Endothelial cell of umbilical vein (primary cell): ENCODE data around the gene WDR7. TPM values are rescaled to one million over a fixed set of nuclear protein-coding genes. Genes with fewer than 3 reads are reported as not detected.

ENCODE experiments used
- BruUV-seq: library from RNA; stranded (reverse); fragments of 400-500 nt; replicated peaks from 2 replicates; lab custom pipeline; 2021; lab: Mats Ljungman, UMichigan
- CTCF ChIA-PET: fragments of 300-600, 350-600 bp; sonication (Branson Sonifier 250); formaldehyde crosslinking; loops from one replicate; lab custom pipeline; 2021; ENCODE audit warnings: antibody characterized with exemption, inconsistent platforms; lab: Charles Lee
- POLR2A ChIA-PET: fragments of 300-600, 350-600 bp; sonication (Branson Sonifier 250); formaldehyde crosslinking; loops from one replicate; lab custom pipeline; 2021; ENCODE audit warnings: antibody characterized with exemption, inconsistent platforms; lab: Charles Lee
- DNase-seq: peaks from one replicate; pipeline ENCODE4 v3.0.0-alpha.2; 2011; ENCODE audit warnings: low read depth, low spot score
- FAIRE-seq: peaks from 2 replicates; lab custom pipeline; 2011; peaks lifted over from hg19 to GRCh38; lab: Jason Lieb, UNC
- H2AFZ ChIP-seq: 2 replicates; pipeline ENCODE4 v1.6.0; 2012; ENCODE audit warnings: low read depth, low read length, control low read depth, inconsistent platforms
- H3K27ac ChIP-seq: 2 replicates; pipeline ENCODE4 v1.5.1; 2011; ENCODE audit warnings: low read depth, mild to moderate bottlenecking, control low read depth, low read length, moderate library complexity; ENCODE audit not compliant: insufficient read depth
- H3K27me3 ChIP-seq, 2 experiments: 2 replicates each; pipeline versions ENCODE4 v1.6.0 to v1.6.1; 2011; ENCODE audit warnings: low read length in 2 of 2, mixed read lengths in 1 of 2; ENCODE audit not compliant: control insufficient read depth in 2 of 2, insufficient read depth in 2 of 2
- H3K36me3 ChIP-seq, 2 experiments: 2 replicates in 1 of 2; 3 replicates in 1 of 2; pipeline ENCODE4 v1.5.1; 2011; ENCODE audit warnings: low read length in 2 of 2, mild to moderate bottlenecking in 1 of 2, moderate library complexity in 1 of 2; ENCODE audit not compliant: control insufficient read depth in 2 of 2, insufficient read depth in 2 of 2; ENCODE audit errors: extremely low read depth in 1 of 2
- H3K4me1 ChIP-seq: 3 replicates; pipeline ENCODE4 v1.5.1; 2011; ENCODE audit warnings: mild to moderate bottlenecking, low read length; ENCODE audit not compliant: control insufficient read depth, insufficient read depth; ENCODE audit errors: extremely low read depth
- H3K4me2 ChIP-seq: 2 replicates; pipeline ENCODE4 v1.6.1; 2011; ENCODE audit warnings: low read length, control low read depth, mixed read lengths; ENCODE audit not compliant: insufficient read depth
- H3K4me3 ChIP-seq, 3 experiments: fragments of 200-600 bp in 1 of 3; sonication (generic), shearing (Covaris generic) in 1 of 3; replicated peaks in 1 of 3; 2 replicates each; pipeline ENCODE4 v1.5.1; 2011 to 2016; ENCODE audit warnings: control low read depth in 3 of 3, low read length in 3 of 3, mild to moderate bottlenecking in 2 of 3, inconsistent platforms in 1 of 3, low read depth in 1 of 3, moderate library complexity in 1 of 3; ENCODE audit not compliant: insufficient read depth in 1 of 3
- H3K79me2 ChIP-seq: 2 replicates; pipeline ENCODE4 v1.6.0; 2012; ENCODE audit warnings: low read length, inconsistent platforms; ENCODE audit not compliant: control insufficient read depth, insufficient read depth
- H3K9ac ChIP-seq: replicated peaks from 2 replicates; pipeline ENCODE3; 2011; ENCODE audit warnings: low read length, control low read depth; ENCODE audit not compliant: insufficient read depth; ENCODE audit errors: extremely low read depth
- H3K9me1 ChIP-seq: replicated peaks from 3 replicates; pipeline ENCODE4 v1.6.0; 2011; ENCODE audit warnings: mild to moderate bottlenecking, low read length; ENCODE audit not compliant: control insufficient read depth, insufficient read depth; ENCODE audit errors: extremely low read depth
- H3K9me3 ChIP-seq: replicated peaks from 2 replicates; pipeline ENCODE4 v1.5.1; 2012; ENCODE audit warnings: low read length, inconsistent platforms; ENCODE audit not compliant: control insufficient read depth, insufficient read depth
- H4K20me1 ChIP-seq: replicated peaks from 2 replicates; pipeline ENCODE3; 2011; ENCODE audit warnings: mild to moderate bottlenecking, low read length; ENCODE audit not compliant: control insufficient read depth, insufficient read depth; ENCODE audit errors: extremely low read depth
- CTCF ChIP-seq, 2 donors: IDR thresholded peaks; 1 replicate in 1 of 2; 2 replicates in 1 of 2; pipeline ENCODE4 v1.5.1; 2011; ENCODE audit warnings: low read length in 2 of 2, mild to moderate bottlenecking in 2 of 2, moderate library complexity in 2 of 2, control low read depth in 1 of 2, inconsistent platforms in 1 of 2, low read depth in 1 of 2; ENCODE audit not compliant: insufficient read depth in 1 of 2; ENCODE audit errors: extremely low read depth in 1 of 2
- EZH2 ChIP-seq: IDR thresholded peaks from 2 replicates; pipeline ENCODE4 v1.6.1; 2012; ENCODE audit warnings: borderline replicate concordance, low read depth, mild to moderate bottlenecking, moderate library complexity, low read length, inconsistent platforms; ENCODE audit not compliant: severe bottlenecking
- FOS ChIP-seq: IDR thresholded peaks from 2 replicates; pipeline ENCODE4 v1.6.1; 2011; ENCODE audit warnings: mild to moderate bottlenecking, low read length, moderate library complexity, borderline replicate concordance; ENCODE audit not compliant: insufficient read depth
- GATA2 ChIP-seq: IDR thresholded peaks from 2 replicates; pipeline ENCODE4 v1.7.0; 2011; ENCODE audit warnings: low read depth, mild to moderate bottlenecking, moderate library complexity, mixed read lengths, low read length; ENCODE audit not compliant: insufficient read length, insufficient read depth
- JUN ChIP-seq: IDR thresholded peaks from 2 replicates; pipeline ENCODE4 v1.6.1; 2011; ENCODE audit warnings: borderline replicate concordance, low read depth; ENCODE audit not compliant: insufficient read length, insufficient read depth
- MAX ChIP-seq: IDR thresholded peaks from 2 replicates; pipeline ENCODE4 v1.6.1; 2011; ENCODE audit not compliant: insufficient read depth, insufficient read length
- MYC ChIP-seq: IDR thresholded peaks from one replicate; pipeline ENCODE4 v1.6.1; 2011; ENCODE audit warnings: mild to moderate bottlenecking, low read depth, low read length
- POLR2A ChIP-seq: IDR thresholded peaks from 2 replicates; pipeline ENCODE4 v1.6.1; 2012; ENCODE audit warnings: low read depth, mild to moderate bottlenecking, control low read depth, low read length
- dilution Hi-C: fragments of 300-500 bp; cut with MboI; formaldehyde crosslinking; loops from one replicate; pipeline ENCODE4 v1.15.0; 2019; ENCODE audit warnings: low sequenced_read_pairs; ENCODE audit not compliant: extremely low pct_ligation_motif_present
- intact Hi-C: fragments of 100-400 bp; cut with micrococcal nuclease; formaldehyde crosslinking; loops from one replicate; pipeline ENCODE4 v1.10.0; 2022
- polyA plus RNA-seq, 4 experiments: library from polyadenylated mRNA; depleted of rRNA in 3 of 4; stranded (reverse) in 3 of 4; unstranded in 1 of 4; fragments of >200 nt; gene quantifications; 2 replicates each; pipeline versions ENCODE4 v1.2.1 to v1.2.3, GENCODE V29; 2011 to 2012; ENCODE audit warnings: missing spikeins in 1 of 4
- total RNA-seq: library from RNA; stranded (reverse); gene quantifications from 2 replicates; pipeline ENCODE4 v1.2.3, GENCODE V29; 2021

WDR7 gene
- total and polyA plus RNA-seq, 2 donors (not counting 3 experiments of a cell fraction or from before 2014, with no cell fraction given) = 5.9 to 19.0 TPM

GRCh38 chr18:56721491-56721890 lies 70.3 kb downstream of the WDR7 start:
- intact Hi-C loops = no loop called here
- Histone ChIP-seq H3K36me3 (peaks cover 0 to 2% of the 10 kb centered on the region in 2 experiments), H2AFZ (no peak overlapping the region), H3K4me2 (no peak overlapping the region), H3K9ac (no peak overlapping the region), H3K27ac (no peak overlapping the region), H3K9me3 (no peaks in the 10 kb centered on the region), H3K27me3 (no peaks in the 10 kb centered on the region), H4K20me1 (no peaks in the 10 kb centered on the region), H3K4me3 (no peak overlapping the region), H3K79me2 (no peaks in the 10 kb centered on the region), H3K9me1 (no peaks in the 10 kb centered on the region), H3K4me1 (no peaks in the 10 kb centered on the region)
- DNase-seq (no peak), FAIRE-seq (no peak)
- BruUV-seq = no TSS peak
- POLR2A ChIA-PET = no interaction called here
- TF ChIP-seq MAX = no peak
- TF ChIP-seq MYC = no peak
- TF ChIP-seq GATA2 = no peak
- TF ChIP-seq FOS = no peak
- no peak for TF ChIP-seq EZH2
- no peak for TF ChIP-seq JUN
- no peak for TF ChIP-seq POLR2A
- no peak for TF ChIP-seq CTCF (IDR thresholded peaks at IDR 0.05; ENCODE audit: extremely low read depth in 1 of 2, insufficient read depth in 1 of 2, low read depth in 1 of 2, low read length in 2 of 2)
- dilution Hi-C loops = no loop called here
- CTCF ChIA-PET = interaction anchor here (0.7 to 1.3 kb wide), 3 partner anchors 12 to 62 kb away, joined by 3 read pairs; no protein-coding TSS in a partner anchor
